B cell (primary cell): ENCODE measurements around the gene KLK14. TPM values are rescaled to one million over a fixed set of nuclear protein-coding genes. Genes with fewer than 3 reads are reported as not detected.

ENCODE experiments used
- ATAC-seq: fragments of 200-7000 bp; cut with Tn5 transposase; one replicate; pipeline ENCODE4 v1.10.0; 2021; ENCODE audit warnings: low read depth, mild to moderate bottlenecking, moderate number of reproducible peaks, moderate library complexity
- CTCF ChIA-PET: fragments of 350-600 bp; sonication (Branson Sonifier 250); formaldehyde crosslinking; loops from one replicate; lab custom pipeline; 2021; ENCODE audit warnings: antibody characterized with exemption, inconsistent platforms; lab: Charles Lee
- POLR2A ChIA-PET: fragments of 350-600 bp; sonication (Branson Sonifier 250); formaldehyde crosslinking; loops from one replicate; lab custom pipeline; 2021; ENCODE audit warnings: antibody characterized with exemption; lab: Charles Lee
- DNase-seq: peaks from one replicate; pipeline ENCODE4 v3.0.0; 2013
- H2AFZ ChIP-seq: 2 replicates; pipeline ENCODE4 v1.6.1; 2012; ENCODE audit warnings: mild to moderate bottlenecking, low read depth, low read length; ENCODE audit not compliant: insufficient read depth, poor library complexity, severe bottlenecking
- H3K27ac ChIP-seq, 2 donors: 1 replicate in 1 of 2; 2 replicates in 1 of 2; pipeline ENCODE4 v1.5.1; 2012 to 2013; ENCODE audit warnings: low read length in 2 of 2, mild to moderate bottlenecking in 2 of 2, moderate library complexity in 1 of 2
- H3K27me3 ChIP-seq, 4 experiments: fragments of 200-600 bp in 1 of 4; sonication (generic) in 1 of 4; replicated peaks in 1 of 4; 1 replicate in 2 of 4; 2 replicates in 2 of 4; pipeline versions ENCODE4 v1.6.1 to v1.7.0; 2013 to 2016; ENCODE audit warnings: low read length in 3 of 4, mild to moderate bottlenecking in 2 of 4, mixed read lengths in 1 of 4, moderate library complexity in 1 of 4; ENCODE audit not compliant: insufficient read depth in 4 of 4, control insufficient read depth in 3 of 4; ENCODE audit errors: control extremely low read depth in 1 of 4
- H3K36me3 ChIP-seq, 2 experiments: replicated peaks in 1 of 2; 1 replicate in 1 of 2; 2 replicates in 1 of 2; pipeline versions ENCODE4 v1.6.1 to v1.7.1; 2013; ENCODE audit warnings: low read length in 1 of 2; ENCODE audit not compliant: insufficient read depth in 2 of 2, control insufficient read depth in 1 of 2; ENCODE audit errors: control extremely low read depth in 1 of 2, extremely low read depth in 1 of 2
- H3K4me1 ChIP-seq, 2 donors: fragments of 200-600 bp in 1 of 2; sonication (generic) in 1 of 2; 1 replicate in 1 of 2; 2 replicates in 1 of 2; pipeline versions ENCODE4 v1.5.1 to v1.6.1; 2013 to 2017; ENCODE audit warnings: low read length in 2 of 2; ENCODE audit not compliant: control insufficient read depth in 2 of 2, insufficient read depth in 2 of 2
- H3K4me2 ChIP-seq: replicated peaks from 2 replicates; pipeline ENCODE3; 2012; ENCODE audit warnings: mild to moderate bottlenecking, low read depth, low read length; ENCODE audit not compliant: poor library complexity, severe bottlenecking
- H3K4me3 ChIP-seq, 5 experiments: fragments of 200-600 bp in 1 of 5; sonication (generic) in 1 of 5; 1 replicate in 3 of 5; 2 replicates in 2 of 5; pipeline versions ENCODE4 v1.5.1 to v1.7.0; 2011 to 2016; ENCODE audit warnings: low read length in 4 of 5, mild to moderate bottlenecking in 4 of 5, low read depth in 2 of 5, control low read depth in 1 of 5, moderate library complexity in 1 of 5; ENCODE audit not compliant: insufficient read depth in 1 of 5; ENCODE audit errors: control extremely low read depth in 1 of 5, extremely low read depth in 1 of 5
- H3K79me2 ChIP-seq: fragments of 200-600 bp; sonication (generic); one replicate; pipeline ENCODE4 v1.6.0; 2016; ENCODE audit warnings: low read length; ENCODE audit not compliant: control insufficient read depth, insufficient read depth
- H3K9ac ChIP-seq: fragments of 200-600 bp; sonication (generic); 2 replicates; pipeline ENCODE4 v1.6.1; 2017; ENCODE audit warnings: mild to moderate bottlenecking, low read length, moderate library complexity
- H3K9me3 ChIP-seq, 3 donors: one replicate each; pipeline versions ENCODE4 v1.6.1 to v1.7.1; 2013; ENCODE audit warnings: low read length in 2 of 3; ENCODE audit not compliant: control insufficient read depth in 2 of 3, insufficient read depth in 1 of 3; ENCODE audit errors: control extremely low read depth in 1 of 3
- H4K20me1 ChIP-seq: 2 replicates; pipeline ENCODE4 v1.6.0; 2012; ENCODE audit warnings: mild to moderate bottlenecking, low read length; ENCODE audit not compliant: insufficient read depth, control insufficient read depth, poor library complexity, severe bottlenecking
- H3K27ac Mint-ChIP-seq: one replicate; pipeline ENCODE4 v1.8.0; 2021; ENCODE audit warnings: mixed read lengths
- H3K27me3 Mint-ChIP-seq: one replicate; pipeline ENCODE4 v1.8.0; 2021; ENCODE audit warnings: mixed read lengths
- H3K4me1 Mint-ChIP-seq: one replicate; pipeline ENCODE4 v1.8.0; 2021; ENCODE audit warnings: mixed read lengths
- H3K4me3 Mint-ChIP-seq: one replicate; pipeline ENCODE4 v1.8.0; 2021; ENCODE audit warnings: mixed read lengths
- H3K9me3 Mint-ChIP-seq: one replicate; pipeline ENCODE4 v1.8.0; 2022; ENCODE audit warnings: mixed read lengths; ENCODE audit not compliant: insufficient read depth
- EZH2 ChIP-seq: IDR thresholded peaks from 2 replicates; pipeline ENCODE4 v1.6.1; 2012; ENCODE audit warnings: borderline replicate concordance, low read depth, mild to moderate bottlenecking, moderate library complexity, low read length; ENCODE audit not compliant: insufficient read depth, poor library complexity, severe bottlenecking
- WGBS: methylation state at CpG from one replicate; pipeline ENCODE4 v1.1.5; 2013; ENCODE audit warnings: missing lambda C conversion rate; ENCODE audit not compliant: insufficient coverage; 5-methylcytosine and 5-hydroxymethylcytosine counted together
- intact Hi-C: fragments of 100-400 bp; cut with micrococcal nuclease; formaldehyde crosslinking; loops from one replicate; pipeline ENCODE4 v1.10.0; 2022
- polyA plus RNA-seq: library from polyadenylated mRNA; depleted of rRNA; stranded (reverse); fragments of >200 nt; gene quantifications from 2 replicates; pipeline ENCODE4 v1.2.3, GENCODE V29; 2012
- total RNA-seq, 2 donors: library from RNA; stranded (reverse); fragments of 120-200 nt in 1 of 2; gene quantifications; 1 replicate in 1 of 2; 2 replicates in 1 of 2; pipeline versions ENCODE4 v1.2.3 to v1.2.4, GENCODE V29; 2013 to 2022
- TF ChIP-seq, protein P1 (sequence below): fragments of 200-600 bp; IDR thresholded peaks from one replicate; pipeline ENCODE4 v1.8.0; 2022; ENCODE audit warnings: antibody characterized with exemption, mild to moderate bottlenecking

KLK14 gene
- total and polyA plus RNA-seq, 2 donors (not counting 1 experiment from before 2014, with no cell fraction given) = 0.49 to 0.59 TPM

DNA sequence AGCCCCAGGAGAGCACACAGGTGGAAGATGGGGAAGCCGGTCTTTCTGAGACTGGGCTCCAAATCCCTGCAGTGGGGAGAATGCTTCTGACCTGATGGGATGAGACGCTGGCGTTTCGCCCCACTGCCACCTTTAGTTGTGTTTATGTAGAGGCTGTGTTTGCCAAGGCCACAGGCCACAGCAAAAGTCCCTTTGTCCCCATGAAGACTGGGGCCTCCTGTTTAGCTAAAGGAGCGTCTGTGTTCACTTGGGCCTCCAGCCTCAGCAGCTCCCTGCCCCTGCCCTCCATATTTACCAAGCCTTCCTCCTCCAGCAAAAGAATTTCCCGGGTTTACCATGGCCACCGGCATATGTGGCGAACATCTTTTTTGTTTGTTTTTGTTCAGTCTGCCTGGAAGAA, 10.4 kb upstream of the KLK14 start:
- peaks cover 8% of the 10 kb centered on the region for H3K4me1 Mint-ChIP-seq
- Histone ChIP-seq H3K27me3 (no peaks in the 10 kb centered on the region), H3K4me3 (no peak overlapping the region), H4K20me1 (no peaks in the 10 kb centered on the region), H3K27ac (no peak overlapping the region), H3K4me1 (no peaks in the 10 kb centered on the region), H2AFZ (no peak overlapping the region), H3K36me3 (peaks cover 0 to 4% of the 10 kb centered on the region in 2 experiments), H3K79me2 (no peaks in the 10 kb centered on the region), H3K9me3 (no peaks in the 10 kb centered on the region), H3K9ac (no peak overlapping the region), H3K4me2 (no peak overlapping the region)
- WGBS = 92% methylated on average over 4 of the region's 8 CpGs
- no peaks in the 10 kb centered on the region for H3K27me3 Mint-ChIP-seq
- H3K27ac Mint-ChIP-seq = no peak overlapping the region
- ATAC-seq (no peak), DNase-seq (no peak)
- intact Hi-C loops = no loop called here
- TF ChIP-seq EZH2 = no peak
- TF ChIP-seq, protein P1, sequence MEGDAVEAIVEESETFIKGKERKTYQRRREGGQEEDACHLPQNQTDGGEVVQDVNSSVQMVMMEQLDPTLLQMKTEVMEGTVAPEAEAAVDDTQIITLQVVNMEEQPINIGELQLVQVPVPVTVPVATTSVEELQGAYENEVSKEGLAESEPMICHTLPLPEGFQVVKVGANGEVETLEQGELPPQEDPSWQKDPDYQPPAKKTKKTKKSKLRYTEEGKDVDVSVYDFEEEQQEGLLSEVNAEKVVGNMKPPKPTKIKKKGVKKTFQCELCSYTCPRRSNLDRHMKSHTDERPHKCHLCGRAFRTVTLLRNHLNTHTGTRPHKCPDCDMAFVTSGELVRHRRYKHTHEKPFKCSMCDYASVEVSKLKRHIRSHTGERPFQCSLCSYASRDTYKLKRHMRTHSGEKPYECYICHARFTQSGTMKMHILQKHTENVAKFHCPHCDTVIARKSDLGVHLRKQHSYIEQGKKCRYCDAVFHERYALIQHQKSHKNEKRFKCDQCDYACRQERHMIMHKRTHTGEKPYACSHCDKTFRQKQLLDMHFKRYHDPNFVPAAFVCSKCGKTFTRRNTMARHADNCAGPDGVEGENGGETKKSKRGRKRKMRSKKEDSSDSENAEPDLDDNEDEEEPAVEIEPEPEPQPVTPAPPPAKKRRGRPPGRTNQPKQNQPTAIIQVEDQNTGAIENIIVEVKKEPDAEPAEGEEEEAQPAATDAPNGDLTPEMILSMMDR = no peak
- no peaks in the 10 kb centered on the region for H3K9me3 Mint-ChIP-seq
- POLR2A ChIA-PET = no interaction called here
- CTCF ChIA-PET = no interaction called here
- H3K4me3 Mint-ChIP-seq = no peak overlapping the region

DNA sequence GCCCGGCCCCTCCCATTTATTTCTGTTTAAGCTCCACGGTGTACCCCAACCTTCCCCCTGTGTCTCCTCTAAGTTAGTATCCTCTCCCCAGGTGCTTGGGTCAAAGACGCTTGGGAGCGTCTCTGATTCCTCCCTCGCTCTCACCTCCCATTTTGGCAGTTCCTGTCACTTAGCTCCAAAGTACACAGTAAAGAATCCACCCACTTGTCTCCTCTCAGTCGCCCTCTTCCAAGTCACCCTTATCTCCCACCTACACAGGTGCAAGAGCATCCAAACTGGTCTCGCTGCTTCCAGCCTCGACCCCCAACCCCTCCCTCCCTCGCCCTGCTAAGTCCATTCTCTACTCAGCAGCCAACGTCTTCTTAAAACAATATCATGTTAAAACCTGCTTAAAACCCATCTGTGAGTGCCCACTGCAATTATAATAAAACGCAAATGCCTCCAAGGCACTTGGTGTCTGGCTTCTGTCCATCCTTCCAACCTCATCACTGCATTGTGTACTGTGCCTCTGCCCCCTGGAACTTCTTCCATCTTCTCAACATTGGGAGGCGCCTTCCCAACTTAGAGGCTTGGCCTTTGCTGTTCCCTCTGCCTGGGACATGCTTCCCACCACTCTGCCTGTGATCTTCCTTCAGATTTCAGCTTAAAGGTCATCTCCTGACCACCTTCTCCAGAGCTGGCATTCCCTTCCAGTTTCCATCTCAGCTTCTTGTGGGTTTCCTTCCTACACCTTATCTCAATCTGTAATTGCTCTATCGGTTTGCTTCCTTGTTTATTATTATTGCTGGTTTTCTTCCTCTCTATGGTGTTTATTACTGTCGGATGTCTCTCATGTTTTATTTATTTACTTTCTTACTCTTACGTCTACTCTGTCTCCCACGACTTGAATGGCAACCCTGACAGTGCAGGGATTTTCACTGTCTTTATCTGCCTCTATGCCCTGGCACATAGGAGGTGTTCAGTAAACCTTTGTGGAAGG, 9.5 kb upstream of the KLK14 start:
- Mint-ChIP-seq H3K27ac (no peak overlapping the region), H3K27me3 (no peaks in the 10 kb centered on the region), H3K9me3 (no peaks in the 10 kb centered on the region), H3K4me3 (no peak overlapping the region), H3K4me1 (peaks cover 6% of the 10 kb centered on the region)
- Histone ChIP-seq H2AFZ (no peak overlapping the region), H3K9me3 (no peaks in the 10 kb centered on the region), H4K20me1 (no peaks in the 10 kb centered on the region), H3K4me1 (no peaks in the 10 kb centered on the region), H3K9ac (no peak overlapping the region), H3K27ac (no peak overlapping the region), H3K79me2 (no peaks in the 10 kb centered on the region), H3K36me3 (no peaks in the 10 kb centered on the region), H3K27me3 (no peaks in the 10 kb centered on the region), H3K4me2 (no peak overlapping the region), H3K4me3 (no peak overlapping the region)
- TF ChIP-seq, protein P1 = no peak
- TF ChIP-seq EZH2 = no peak
- ATAC-seq (no peak), DNase-seq (no peak)
- WGBS = 87% methylated on average over 12 of the region's 16 CpGs
- intact Hi-C loops = no loop called here
- POLR2A ChIA-PET = no interaction called here
- CTCF ChIA-PET = no interaction called here
